MM.1S (cell line): ENCODE results near the gene KLHDC3.

Source experiments
- DNase-seq: peaks from one replicate; pipeline ENCODE4 v3.0.0-alpha.2; 2015
- H2AFZ ChIP-seq: fragments of 300-600 bp; sonication (generic); 2 replicates; pipeline ENCODE4 v1.6.0; 2016; ENCODE audit warnings: antibody characterized with exemption, low read length
- H3F3A ChIP-seq: fragments of 300-600 bp; sonication (generic); 2 replicates; pipeline ENCODE4 v1.6.1; 2016; ENCODE audit warnings: mild to moderate bottlenecking, antibody characterized with exemption, low read length, moderate library complexity, mixed read lengths; ENCODE audit not compliant: insufficient read depth
- H3K27ac ChIP-seq: fragments of 300-600 bp; sonication (generic); 2 replicates; pipeline ENCODE4 v1.5.1; 2016; ENCODE audit warnings: mild to moderate bottlenecking, low read length
- H3K27me3 ChIP-seq: fragments of 300-600 bp; sonication (generic); replicated peaks from 2 replicates; pipeline ENCODE4 v1.6.0; 2016; ENCODE audit warnings: low read length; ENCODE audit not compliant: insufficient read depth
- H3K36me3 ChIP-seq: fragments of 300-600 bp; sonication (generic); replicated peaks from 2 replicates; pipeline ENCODE4 v1.6.1; 2016; ENCODE audit warnings: mild to moderate bottlenecking, low read length, mixed read lengths; ENCODE audit not compliant: insufficient read depth
- H3K4me1 ChIP-seq: fragments of 300-600 bp; sonication (generic); 2 replicates; pipeline ENCODE4 v1.6.1; 2016; ENCODE audit warnings: low read length, mixed read lengths
- H3K4me2 ChIP-seq: fragments of 300-600 bp; sonication (generic); 2 replicates; pipeline ENCODE4 v1.6.0; 2016; ENCODE audit warnings: low read depth, low read length
- H3K4me3 ChIP-seq: fragments of 300-600 bp; sonication (generic); 2 replicates; pipeline ENCODE4 v1.5.1; 2016; ENCODE audit warnings: low read length, mixed read lengths
- H3K79me2 ChIP-seq: fragments of 300-600 bp; sonication (generic); 2 replicates; pipeline ENCODE4 v1.6.1; 2016; ENCODE audit warnings: mixed run types, low read length, mixed read lengths
- H3K9ac ChIP-seq: fragments of 300-600 bp; sonication (generic); 2 replicates; pipeline ENCODE4 v1.6.1; 2016; ENCODE audit warnings: low read length, mixed read lengths
- H3K9me2 ChIP-seq: fragments of 300-600 bp; sonication (generic); replicated peaks from 2 replicates; pipeline ENCODE4 v1.6.1; 2016; ENCODE audit warnings: mild to moderate bottlenecking, low read length, mixed read lengths; ENCODE audit not compliant: insufficient read depth
- H3K9me3 ChIP-seq: fragments of 300-600 bp; sonication (generic); replicated peaks from 2 replicates; pipeline ENCODE4 v1.6.1; 2016; ENCODE audit warnings: mild to moderate bottlenecking, low read length, mixed read lengths; ENCODE audit not compliant: insufficient read depth
- H4K20me1 ChIP-seq: fragments of 300-600 bp; sonication (generic); 2 replicates; pipeline ENCODE4 v1.6.1; 2016; ENCODE audit warnings: mild to moderate bottlenecking, low read length, moderate library complexity, mixed read lengths; ENCODE audit not compliant: insufficient read depth
- CTCF ChIP-seq: fragments of 300-600 bp; sonication (generic); IDR thresholded peaks from 2 replicates; pipeline ENCODE4 v1.5.1; 2016; ENCODE audit warnings: antibody characterized with exemption, low read length, mixed read lengths
- EZH2 ChIP-seq: fragments of 300-600 bp; sonication (generic); optimal IDR thresholded peaks from 2 replicates; pipeline ENCODE3; 2017; ENCODE audit warnings: low read depth, mild to moderate bottlenecking, antibody characterized with exemption, low read length, mixed read lengths
- EZH2phosphoT487 ChIP-seq: fragments of 300-600 bp; sonication (generic); IDR thresholded peaks from 2 replicates; pipeline ENCODE4 v1.6.1; 2018; ENCODE audit warnings: antibody characterized with exemption, low read length

Gene KLHDC3

GRCh38 chr6:43007126-43007525, 6.9 kb upstream of the KLHDC3 start:
- no peaks in the 10 kb centered on the region for H4K20me1 ChIP-seq
- no peaks in the 10 kb centered on the region for H3F3A ChIP-seq
- H3K27ac ChIP-seq: no peak overlapping the region
- H3K27me3 ChIP-seq: no peaks in the 10 kb centered on the region
- H2AFZ ChIP-seq: no peak overlapping the region
- 0 out of 2 replicates have a peak, but pooled peaks cover 2% of the 10 kb centered on the region for H3K4me1 ChIP-seq
- H3K36me3 ChIP-seq: no peaks in the 10 kb centered on the region
- H3K4me3 ChIP-seq: no peak overlapping the region
- H3K79me2 ChIP-seq: peaks cover 6% of the 10 kb centered on the region
- no peak for TF ChIP-seq EZH2phosphoT487
- TF ChIP-seq CTCF: no peak
- no peak for TF ChIP-seq EZH2
- DNase-seq: no peak
- H3K4me2 ChIP-seq: no peak overlapping the region
- H3K9ac ChIP-seq: no peak overlapping the region
- no peaks in the 10 kb centered on the region for H3K9me2 ChIP-seq
- no peaks in the 10 kb centered on the region for H3K9me3 ChIP-seq

- H3K27ac ChIP-seq: no peak overlapping the region
- no peak overlapping the region for H3K9ac ChIP-seq
- no peaks in the 10 kb centered on the region for H3K9me2 ChIP-seq
- no peaks in the 10 kb centered on the region for H4K20me1 ChIP-seq
- H3K4me2 ChIP-seq: no peak overlapping the region
- no peaks in the 10 kb centered on the region for H3K27me3 ChIP-seq
- H3K4me1 ChIP-seq: peaks cover 9% of the 10 kb centered on the region; the same call in 1 of the 2 replicates
- TF ChIP-seq CTCF: peak; percentile 39
- no peak for TF ChIP-seq EZH2
- H3K36me3 ChIP-seq: no peaks in the 10 kb centered on the region
- no peak overlapping the region for H3K4me3 ChIP-seq
- H2AFZ ChIP-seq: no peak overlapping the region
- DNase-seq: no peak
- peaks cover 21% of the 10 kb centered on the region for H3K79me2 ChIP-seq
- no peaks in the 10 kb centered on the region for H3K9me3 ChIP-seq
- H3F3A ChIP-seq: no peaks in the 10 kb centered on the region
Measured at GRCh38 chr6:43009124-43009523, 4.9 kb upstream of the KLHDC3 start.

- Histone ChIP-seq H3F3A (no peaks in the 10 kb centered on the region), H3K27ac (no peak overlapping the region), H3K27me3 (no peaks in the 10 kb centered on the region), H3K9ac (no peak overlapping the region), H3K36me3 (no peaks in the 10 kb centered on the region), H3K4me3 (no peak overlapping the region), H3K9me2 (no peaks in the 10 kb centered on the region), H3K79me2 (peaks cover 42% of the 10 kb centered on the region), H4K20me1 (no peaks in the 10 kb centered on the region), H3K4me1 (peaks cover 9% of the 10 kb centered on the region; the same call in 1 of the 2 replicates), H3K4me2 (no peak overlapping the region), H3K9me3 (no peaks in the 10 kb centered on the region), H2AFZ (no peak overlapping the region)
- TF ChIP-seq EZH2: no peak
- TF ChIP-seq EZH2phosphoT487: no peak
- TF ChIP-seq CTCF: no peak
- no peak for DNase-seq
Measured at GRCh38 chr6:43011207-43011606, 2.8 kb upstream of the KLHDC3 start.
